ENCODE results near the gene COX6B2.

COX6B2 gene

GRCh38 chr19:55362174-55362989 is 7.9 kb upstream of the COX6B2 start:
- DNase-seq, result no peak

- no peak for DNase-seq
Observed at GRCh38 chr19:55360902-55361301, 6.4 kb upstream of the COX6B2 start.

- DNase-seq, result no peak
Observed at GRCh38 chr19:55358943-55359908, 4.7 kb upstream of the COX6B2 start.

- DNase-seq, result no peak
Observed at GRCh38 chr19:55358493-55358892, 4.0 kb upstream of the COX6B2 start.

- no peak for DNase-seq
Observed at GRCh38 chr19:55355213-55355821, 798 bp upstream of the COX6B2 start.

GRCh38 chr19:55353803-55354697 is 469 bp downstream of the COX6B2 start:
- DNase-seq, result no peak

GRCh38 chr19:55353356-55353802 is 1.1 kb downstream of the COX6B2 start:
- no peak for DNase-seq

GRCh38 chr19:55352549-55353145 is 1.9 kb downstream of the COX6B2 start:
- no peak for DNase-seq

GRCh38 chr19:55352040-55352439 is 2.5 kb downstream of the COX6B2 start:
- no peak for DNase-seq

- peak; percentile 31 for DNase-seq
Observed at GRCh38 chr19:55350620-55351315, 3.8 kb downstream of the COX6B2 start.

GRCh38 chr19:55348317-55349034 is 6.0 kb downstream of the COX6B2 start:
- DNase-seq, result peak; percentile 41

GRCh38 chr19:55347442-55348009 is 7.0 kb downstream of the COX6B2 start:
- DNase-seq, result no peak

- peak; percentile 45 for DNase-seq
Observed at GRCh38 chr19:55346725-55347441, 7.6 kb downstream of the COX6B2 start.

GRCh38 chr19:55345818-55346724 is 8.4 kb downstream of the COX6B2 start:
- DNase-seq, result peak; percentile 74

GRCh38 chr19:55345101-55345817 is 9.3 kb downstream of the COX6B2 start:
- no peak for DNase-seq

- peak; percentile 70 for DNase-seq
Observed at GRCh38 chr19:55344444-55344843, 10.1 kb downstream of the COX6B2 start.
